ENCODE data around the gene MSX1.

The MSX1 gene

GRCh38 chr4:4856071-4857000 is 3.1 kb upstream of the MSX1 start:
- FAIRE-seq (no peak), DNase-seq (ENCODE audit: extremely low spot score, insufficient read length, low read depth) (no peak)

- FAIRE-seq (no peak), DNase-seq (ENCODE audit: extremely low spot score, insufficient read length, low read depth) (no peak)
These were observed 2.3 kb upstream of the MSX1 start for GRCh38 chr4:4857001-4857808.

- DNase-seq (ENCODE audit: extremely low spot score, insufficient read length, low read depth) (no peak), FAIRE-seq (no peak)
These were observed 1.5 kb upstream of the MSX1 start for GRCh38 chr4:4857809-4858508.

GRCh38 chr4:4858527-4859324 is 739 bp upstream of the MSX1 start:
- no peak for FAIRE-seq
- DNase-seq (ENCODE audit: extremely low spot score, insufficient read length, low read depth), result no peak

GRCh38 chr4:4859799-4860599 is 534 bp downstream of the MSX1 start:
- FAIRE-seq, result no peak

GRCh38 chr4:4860600-4861389 is 1.3 kb downstream of the MSX1 start:
- FAIRE-seq (no peak), DNase-seq (ENCODE audit: extremely low spot score, insufficient read length, low read depth) (no peak)

More at GRCh38 chr4:4859799-4860599, 534 bp downstream of the MSX1 start:
- no peak for DNase-seq (ENCODE audit: extremely low spot score, insufficient read length, low read depth)

- no peak for FAIRE-seq
- DNase-seq (ENCODE audit: extremely low spot score, insufficient read length, low read depth), result no peak
These were observed 2.0 kb downstream of the MSX1 start for GRCh38 chr4:4861390-4862018.

- DNase-seq (ENCODE audit: extremely low spot score, insufficient read length, low read depth), result no peak
- no peak for FAIRE-seq
These were observed 2.6 kb downstream of the MSX1 start for GRCh38 chr4:4862071-4862551.

GRCh38 chr4:4862665-4863482 is 3.4 kb downstream of the MSX1 start:
- FAIRE-seq (no peak), DNase-seq (ENCODE audit: extremely low spot score, insufficient read length, low read depth) (no peak)

- DNase-seq (ENCODE audit: extremely low spot score, insufficient read length, low read depth), result no peak
- no peak for FAIRE-seq
These were observed 5.0 kb downstream of the MSX1 start for GRCh38 chr4:4864443-4864939.

GRCh38 chr4:4864940-4865704 is 5.7 kb downstream of the MSX1 start:
- FAIRE-seq (no peak), DNase-seq (ENCODE audit: extremely low spot score, insufficient read length, low read depth) (no peak)

GRCh38 chr4:4865705-4866123 is 6.2 kb downstream of the MSX1 start:
- no peak for DNase-seq (ENCODE audit: extremely low spot score, insufficient read length, low read depth)
- no peak for FAIRE-seq

- DNase-seq (ENCODE audit: extremely low spot score, insufficient read length, low read depth) (no peak), FAIRE-seq (no peak)
These were observed 6.8 kb downstream of the MSX1 start for GRCh38 chr4:4866124-4866865.

- FAIRE-seq (no peak), DNase-seq (ENCODE audit: extremely low spot score, insufficient read length, low read depth) (no peak)
These were observed 7.5 kb downstream of the MSX1 start for GRCh38 chr4:4866866-4867374.

Data from GM18507 (cell line).